ENCODE results near the gene TLR2.

TLR2 gene, protein sequence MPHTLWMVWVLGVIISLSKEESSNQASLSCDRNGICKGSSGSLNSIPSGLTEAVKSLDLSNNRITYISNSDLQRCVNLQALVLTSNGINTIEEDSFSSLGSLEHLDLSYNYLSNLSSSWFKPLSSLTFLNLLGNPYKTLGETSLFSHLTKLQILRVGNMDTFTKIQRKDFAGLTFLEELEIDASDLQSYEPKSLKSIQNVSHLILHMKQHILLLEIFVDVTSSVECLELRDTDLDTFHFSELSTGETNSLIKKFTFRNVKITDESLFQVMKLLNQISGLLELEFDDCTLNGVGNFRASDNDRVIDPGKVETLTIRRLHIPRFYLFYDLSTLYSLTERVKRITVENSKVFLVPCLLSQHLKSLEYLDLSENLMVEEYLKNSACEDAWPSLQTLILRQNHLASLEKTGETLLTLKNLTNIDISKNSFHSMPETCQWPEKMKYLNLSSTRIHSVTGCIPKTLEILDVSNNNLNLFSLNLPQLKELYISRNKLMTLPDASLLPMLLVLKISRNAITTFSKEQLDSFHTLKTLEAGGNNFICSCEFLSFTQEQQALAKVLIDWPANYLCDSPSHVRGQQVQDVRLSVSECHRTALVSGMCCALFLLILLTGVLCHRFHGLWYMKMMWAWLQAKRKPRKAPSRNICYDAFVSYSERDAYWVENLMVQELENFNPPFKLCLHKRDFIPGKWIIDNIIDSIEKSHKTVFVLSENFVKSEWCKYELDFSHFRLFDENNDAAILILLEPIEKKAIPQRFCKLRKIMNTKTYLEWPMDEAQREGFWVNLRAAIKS

DNA sequence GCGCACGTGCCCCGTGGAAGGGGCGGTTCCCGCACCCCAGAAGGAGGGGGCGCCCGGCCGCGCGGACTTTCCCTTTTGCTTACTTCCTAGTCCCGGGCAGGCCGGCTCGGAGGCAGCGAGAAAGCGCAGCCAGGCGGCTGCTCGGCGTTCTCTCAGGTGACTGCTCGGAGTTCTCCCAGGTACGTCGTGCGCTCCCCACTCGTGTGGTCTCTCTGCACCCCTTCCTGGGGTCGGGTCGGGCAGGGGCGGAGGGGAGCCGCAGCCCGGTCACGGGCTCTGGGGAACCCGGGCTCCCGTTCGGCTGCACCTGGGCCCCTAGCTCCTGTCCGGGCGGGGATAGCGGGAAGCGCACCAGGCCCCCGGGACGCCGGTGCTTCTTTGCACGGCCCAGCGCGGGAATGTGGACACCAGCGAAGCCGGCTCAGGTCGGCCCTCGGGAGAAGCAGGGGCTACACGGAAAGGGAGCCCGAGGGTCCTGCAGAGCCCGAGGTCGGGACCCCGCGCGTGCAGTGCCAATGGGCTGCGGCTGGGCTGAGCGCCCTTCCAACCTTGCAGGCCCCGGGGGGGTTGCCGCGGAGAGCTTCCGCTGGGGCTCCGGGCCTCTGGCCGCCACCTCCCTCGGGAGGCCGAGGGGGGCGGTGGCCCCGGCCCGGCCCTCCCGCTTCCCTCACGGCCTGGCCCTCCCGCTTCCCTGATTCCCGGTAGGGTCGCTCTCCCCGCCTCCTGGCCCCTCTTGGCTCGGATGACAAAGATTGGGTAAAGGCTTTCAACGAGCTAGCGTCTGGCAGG is at the start of gene TLR2:
Gene TLR2, plus strand, starts transcription at position 99 of the 789 bp plus-strand sequence. CDS start 18,628 bp downstream, outside the sequence.
- peak; percentile 79 for DNase-seq

DNA sequence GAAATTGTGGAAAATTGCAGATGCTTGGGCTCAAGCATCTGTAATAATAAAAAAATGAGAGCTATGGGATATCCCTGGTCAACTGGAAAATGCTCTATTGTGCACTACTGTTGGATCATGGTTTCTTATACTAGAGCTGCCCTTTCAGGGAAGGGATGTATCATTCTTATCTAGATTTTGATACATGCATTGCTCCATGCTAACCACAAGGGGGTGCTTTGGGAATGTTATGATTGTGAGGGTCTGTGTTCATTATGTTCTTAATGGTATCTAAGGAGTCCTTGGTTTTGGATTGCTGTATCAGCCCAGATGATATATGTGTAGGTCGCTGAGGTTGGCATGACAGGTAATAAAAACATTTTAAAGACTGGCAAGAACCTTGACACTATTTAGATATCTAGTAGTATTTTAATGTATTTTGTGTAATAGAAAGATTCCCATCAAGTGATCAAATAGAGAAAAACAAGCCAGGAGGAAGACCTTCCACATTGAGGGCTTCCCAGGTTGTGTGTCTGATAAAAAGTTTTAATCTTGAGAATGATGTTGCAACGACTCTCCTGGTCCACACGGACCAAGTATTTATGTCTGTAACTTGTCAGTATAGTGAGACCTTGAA is 49.2 kb upstream of the TLR2 start:
- no peak for DNase-seq

DNA sequence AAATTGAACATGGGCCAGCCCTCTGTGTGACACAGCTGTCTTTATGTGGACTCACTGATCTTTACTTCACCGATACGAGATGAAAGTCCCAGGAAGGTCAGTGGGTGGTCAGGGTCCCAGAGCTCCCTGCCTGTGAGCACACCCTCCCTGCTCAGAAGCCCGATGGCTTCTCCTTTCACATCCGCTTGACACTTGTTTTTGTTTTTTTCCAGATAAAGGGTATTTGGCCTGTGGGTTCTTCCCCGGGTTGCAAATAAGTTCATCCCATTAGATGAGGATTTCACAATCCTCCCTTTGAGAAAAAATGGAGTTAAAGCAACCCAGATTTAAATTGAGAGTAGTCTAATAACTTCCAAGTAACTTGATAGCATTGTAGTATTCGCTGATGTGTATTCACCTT is 48.2 kb upstream of the TLR2 start:
- DNase-seq, result no peak

DNA sequence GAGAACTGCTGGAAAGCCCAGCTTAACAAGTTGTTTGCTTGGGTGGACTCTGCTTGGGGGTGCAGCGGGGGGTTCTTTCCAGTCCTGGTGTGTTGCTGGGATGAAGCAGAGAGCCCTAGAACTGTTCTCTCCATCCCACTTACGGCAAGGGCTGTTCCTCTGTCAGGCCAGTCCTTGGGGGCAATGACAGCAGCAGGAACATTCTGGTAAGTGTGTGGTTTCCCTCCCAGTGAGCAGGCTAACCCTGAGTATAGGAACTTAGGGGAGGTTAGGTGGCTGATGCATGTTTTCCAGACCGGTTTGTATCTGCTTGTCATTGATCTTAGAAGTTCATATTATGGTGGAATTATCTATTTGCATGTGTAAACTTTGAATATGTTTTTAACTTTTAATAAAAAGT is 46.9 kb upstream of the TLR2 start:
- no peak for DNase-seq

DNA sequence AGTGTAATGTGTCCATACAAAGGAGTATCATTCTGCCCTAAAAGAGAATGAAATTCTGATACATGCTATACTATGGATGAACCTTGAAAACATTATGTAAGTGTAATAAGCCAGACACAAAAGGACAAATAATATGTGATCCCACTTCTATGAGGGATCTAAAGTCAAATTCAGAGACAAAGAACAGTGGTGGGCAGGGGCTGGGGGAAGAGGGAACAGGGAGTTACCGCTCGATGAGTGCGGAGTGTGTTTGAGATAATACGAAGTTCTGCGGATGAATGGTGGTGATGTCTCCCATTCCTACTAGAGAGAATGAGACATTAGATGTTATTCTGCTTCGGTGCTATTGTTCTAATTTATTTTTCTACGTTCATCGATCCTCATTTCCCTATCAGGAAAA is 46.1 kb upstream of the TLR2 start:
- DNase-seq, result no peak

DNA sequence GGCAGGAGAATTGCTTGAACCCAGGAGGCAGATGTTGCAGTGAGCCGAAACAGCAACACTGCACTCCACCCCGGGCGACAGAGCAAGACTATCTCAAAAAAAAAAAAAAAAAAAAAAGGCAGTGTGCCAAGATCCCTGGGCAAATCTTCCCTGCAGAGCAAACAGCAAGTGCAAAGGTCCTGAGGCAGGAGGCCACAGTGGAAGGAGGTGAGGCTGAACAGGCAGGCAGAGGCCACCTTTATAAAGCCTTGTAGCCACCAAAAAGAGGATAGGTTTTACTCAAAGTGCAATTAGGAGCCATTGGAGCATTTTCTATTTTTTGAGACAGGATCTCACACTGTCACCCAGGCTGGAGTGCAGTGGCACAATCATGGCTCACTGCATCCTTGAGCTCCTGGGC is 45.1 kb upstream of the TLR2 start:
- DNase-seq, result no peak

DNA sequence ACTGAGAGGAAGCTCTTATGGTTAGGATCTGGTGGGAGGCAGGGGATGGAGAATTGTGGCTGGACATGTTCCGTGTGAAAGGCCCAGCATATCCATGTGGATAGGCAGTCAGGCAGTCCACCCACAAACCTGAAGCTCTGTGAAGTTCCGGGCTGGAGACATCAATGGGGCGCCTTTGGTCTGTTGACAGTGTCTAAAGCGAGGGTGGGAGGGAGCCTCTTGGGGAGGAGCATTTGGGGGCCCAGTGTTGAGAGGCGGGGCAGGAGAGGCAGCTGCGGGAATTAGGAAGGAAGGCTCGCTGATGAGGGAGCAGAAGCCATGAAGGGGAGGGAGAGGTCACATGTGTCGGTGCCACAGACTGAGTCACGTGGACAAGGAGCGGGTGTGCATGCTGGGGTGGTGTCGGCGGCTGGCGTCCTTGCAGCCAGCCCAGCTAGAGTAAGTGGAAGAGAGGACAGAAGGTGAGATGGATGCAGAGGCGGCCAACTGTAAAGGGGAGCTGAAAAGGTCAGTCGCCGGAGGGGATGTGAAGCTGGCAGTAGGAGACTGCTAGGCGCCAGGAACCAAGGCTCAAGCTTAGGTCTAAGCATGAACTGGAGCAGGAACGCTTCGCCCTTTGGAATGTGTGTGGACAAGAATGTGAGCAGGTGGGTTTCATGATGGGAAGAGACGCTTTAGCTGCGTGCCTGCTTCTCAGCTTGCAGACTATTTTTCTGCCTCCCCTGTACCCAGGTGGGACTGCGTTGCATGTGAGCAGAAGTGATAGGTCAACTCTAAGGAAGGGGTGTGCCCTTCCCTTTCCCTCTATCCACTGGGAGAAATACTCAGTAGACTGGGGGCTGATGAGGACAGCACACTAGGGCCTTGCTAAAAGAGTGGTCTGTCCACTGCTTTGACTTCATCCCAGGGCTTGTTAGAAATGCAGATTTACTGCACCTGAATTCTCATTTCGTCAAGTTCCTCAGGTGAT is 44.0 kb upstream of the TLR2 start:
- no peak for DNase-seq

DNA sequence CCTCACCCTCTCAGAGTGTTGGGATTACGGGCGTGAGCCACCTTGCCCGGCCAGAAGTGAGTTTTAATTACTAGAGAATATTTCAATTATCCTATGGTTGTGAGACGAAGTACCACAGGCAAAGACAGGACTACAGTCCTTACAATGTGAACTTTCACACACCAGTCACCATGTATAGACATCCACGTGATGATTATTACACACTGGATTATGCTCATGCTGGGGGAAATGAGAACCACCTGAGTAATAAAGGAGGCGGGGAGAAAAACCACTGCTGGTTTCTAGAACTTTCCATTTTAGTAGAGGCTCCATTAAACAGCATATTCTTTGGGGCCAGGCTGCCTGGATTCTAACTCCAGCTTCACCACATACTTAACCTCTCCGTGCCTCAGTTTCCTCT is 42.5 kb upstream of the TLR2 start:
- DNase-seq, result no peak

DNA sequence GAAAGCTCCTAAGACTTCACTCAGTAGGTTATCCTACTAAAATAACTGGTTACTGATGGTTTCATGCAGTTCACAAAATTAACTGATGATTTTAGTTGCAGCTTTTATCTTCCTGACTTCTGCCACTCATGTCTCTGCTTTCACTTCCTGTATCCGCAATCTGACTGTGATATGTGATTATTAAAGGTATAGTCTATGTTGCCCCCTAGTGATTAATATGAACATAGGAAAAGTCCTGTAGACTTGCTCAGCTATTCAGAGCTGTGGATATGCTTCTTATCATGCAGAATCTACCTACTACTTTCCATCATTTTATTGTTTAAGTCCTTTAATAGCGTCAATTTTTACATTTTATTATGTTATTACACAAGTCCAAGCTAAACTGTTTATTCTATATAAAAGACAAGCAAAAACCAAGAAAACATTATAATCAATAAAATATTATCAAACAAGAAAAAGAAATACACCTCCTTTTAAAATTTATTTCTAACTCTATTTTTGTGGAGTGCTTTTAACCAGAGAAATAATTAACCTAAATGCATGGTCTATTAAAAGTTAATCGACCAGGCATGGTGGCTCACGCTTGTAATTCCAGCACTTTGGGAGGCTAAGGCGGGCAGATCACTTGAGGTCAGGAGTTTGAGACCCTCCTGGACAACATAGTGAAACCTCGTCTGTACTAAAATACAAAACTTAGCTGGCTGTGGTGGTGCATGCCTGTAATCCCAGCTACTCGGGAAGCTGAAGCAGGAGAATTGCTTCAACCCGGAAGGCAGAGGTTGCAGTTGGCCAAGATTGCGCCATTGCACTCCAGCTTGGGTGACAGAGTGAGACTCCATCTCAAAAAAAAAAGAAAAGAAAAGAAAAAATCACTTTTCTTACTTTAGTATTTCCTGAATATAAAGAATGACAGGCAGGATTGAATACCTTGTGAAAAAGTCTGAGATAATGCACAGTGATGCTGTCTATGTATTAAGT is 40.4 kb upstream of the TLR2 start:
- DNase-seq, result no peak

DNA sequence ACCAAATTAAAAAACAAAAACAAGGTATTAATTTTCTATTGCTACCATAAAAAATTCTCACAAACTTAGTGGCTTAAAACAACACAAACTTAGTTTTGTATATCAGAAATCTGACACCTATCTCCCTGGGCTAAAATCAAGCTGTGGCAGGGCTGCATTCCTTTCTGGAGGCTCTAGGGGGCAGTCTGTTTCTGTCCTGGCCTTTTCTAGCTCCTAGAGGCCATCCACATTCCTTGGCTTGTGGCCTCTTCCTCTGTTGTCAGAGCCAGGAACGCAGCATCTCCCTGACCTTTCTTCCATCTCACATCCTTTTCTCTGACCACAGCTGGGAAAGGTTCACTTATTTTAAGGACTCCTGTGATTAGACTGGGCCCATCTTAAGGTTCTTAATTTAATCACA is 38.9 kb upstream of the TLR2 start:
- DNase-seq, result no peak

DNA sequence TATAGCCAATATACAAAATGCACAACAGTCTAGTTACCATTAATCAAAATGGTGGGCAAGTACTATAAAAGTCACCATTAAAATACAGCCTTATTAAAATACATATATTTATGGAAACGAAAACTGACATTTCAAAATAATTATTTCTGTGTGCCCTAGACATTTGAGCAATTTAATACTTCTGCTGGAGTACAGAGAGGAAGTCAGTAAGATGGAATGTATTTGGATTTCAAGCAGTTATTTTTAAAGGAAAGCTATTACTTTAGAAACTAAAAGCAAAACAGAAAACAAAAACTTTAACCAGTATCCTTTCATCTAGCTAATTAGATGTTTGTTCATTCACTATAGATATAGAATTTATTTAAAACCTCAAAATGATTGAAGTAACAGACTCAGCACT is 37.8 kb upstream of the TLR2 start:
- no peak for DNase-seq

DNA sequence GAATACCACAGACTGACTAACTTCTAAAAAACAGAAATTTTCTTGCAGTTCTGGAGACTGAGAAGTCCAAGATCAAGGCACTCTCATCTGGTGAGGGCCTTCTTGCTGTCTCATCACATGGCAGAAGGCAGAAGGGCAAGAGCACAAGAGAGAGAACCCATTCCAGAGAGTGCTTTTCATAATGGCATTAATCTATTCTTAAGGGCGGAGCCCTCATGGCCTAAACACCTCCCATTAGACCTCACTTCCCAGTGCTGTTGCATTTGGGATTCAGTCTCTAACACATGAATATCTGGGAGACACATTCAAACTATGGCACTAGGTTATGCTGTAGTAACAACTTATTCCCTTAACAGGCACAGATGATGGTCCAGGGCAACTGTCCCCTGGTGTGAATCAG is 37.1 kb upstream of the TLR2 start:
- no peak for DNase-seq

DNA sequence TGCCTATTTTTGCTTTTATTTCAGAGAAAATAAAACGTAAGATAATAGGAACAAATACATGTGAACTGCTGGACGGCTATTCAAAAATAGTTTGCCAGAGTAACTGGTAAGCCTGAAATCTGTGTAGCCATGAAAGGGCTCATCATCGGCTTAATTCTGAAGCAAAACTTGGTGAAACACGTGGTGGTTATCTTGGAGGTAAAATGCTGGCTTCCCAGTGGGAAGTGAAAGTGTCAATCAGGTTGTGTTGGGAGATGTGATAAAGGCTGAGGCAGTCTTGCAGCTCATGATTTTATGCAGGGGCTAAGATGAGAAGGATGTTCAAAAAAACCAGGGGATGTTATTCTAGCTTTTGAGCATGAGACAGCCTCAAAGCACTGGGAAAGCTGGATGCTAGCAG is 36.1 kb upstream of the TLR2 start:
- no peak for DNase-seq

DNA sequence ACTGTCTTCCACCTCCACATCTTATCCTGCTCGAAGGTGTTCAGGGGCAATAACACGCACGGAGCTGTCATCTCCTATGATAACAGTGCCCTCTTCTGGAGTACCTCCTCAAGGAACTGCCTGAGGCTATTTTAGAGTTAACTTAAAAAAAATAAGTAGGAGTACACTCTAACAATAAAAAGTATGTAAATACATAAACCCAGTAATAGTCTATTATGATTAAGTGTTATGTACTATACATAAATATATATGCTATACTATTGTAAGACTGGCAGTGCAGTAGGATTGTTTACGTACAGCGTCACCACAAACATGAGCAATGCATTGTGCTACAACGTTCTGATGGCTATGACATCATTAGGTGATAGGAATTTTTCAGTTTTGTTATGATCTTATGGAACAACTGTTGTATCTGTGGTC is 34.5 kb upstream of the TLR2 start:
- DNase-seq, result no peak

DNA sequence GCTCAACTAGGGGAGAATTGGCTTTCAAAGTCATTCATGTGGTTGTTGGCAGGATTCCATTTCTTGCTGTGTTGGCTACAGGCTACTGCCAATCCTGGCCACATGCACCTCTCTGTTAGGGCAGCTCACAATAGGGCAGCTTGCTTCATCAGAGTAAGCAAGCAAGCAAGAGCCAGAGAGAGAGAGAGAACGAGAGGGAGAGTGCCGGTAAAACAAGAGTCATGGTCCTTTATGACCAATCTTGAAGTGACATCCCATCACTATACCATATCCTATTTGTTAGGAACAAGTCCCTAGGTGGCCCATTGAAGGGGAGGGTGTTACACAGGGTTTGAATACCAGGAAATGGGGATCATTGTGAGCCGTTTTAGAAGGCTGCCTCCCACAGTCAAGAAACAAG is 33.0 kb upstream of the TLR2 start:
- DNase-seq, result no peak

DNA sequence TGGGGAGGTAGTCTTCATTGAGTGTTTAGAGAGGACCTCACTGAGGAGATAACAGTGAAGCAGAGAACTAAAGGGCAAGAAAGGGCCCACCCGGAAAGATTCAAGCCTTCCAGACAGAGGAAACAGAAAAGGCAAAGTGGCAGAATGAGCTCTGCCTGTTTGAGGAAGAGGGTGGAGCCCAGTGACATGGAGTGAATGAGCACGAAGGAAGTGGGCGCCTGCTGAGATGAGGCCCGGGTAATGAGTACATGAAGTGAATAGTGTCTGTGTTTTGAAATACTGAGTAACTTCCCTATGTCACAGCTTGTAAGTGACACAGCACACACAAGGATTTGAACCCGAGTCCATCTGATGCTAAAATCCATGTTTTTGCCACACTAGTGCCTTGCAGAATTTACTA is 32.5 kb upstream of the TLR2 start:
- DNase-seq, result peak; percentile 81

DNA sequence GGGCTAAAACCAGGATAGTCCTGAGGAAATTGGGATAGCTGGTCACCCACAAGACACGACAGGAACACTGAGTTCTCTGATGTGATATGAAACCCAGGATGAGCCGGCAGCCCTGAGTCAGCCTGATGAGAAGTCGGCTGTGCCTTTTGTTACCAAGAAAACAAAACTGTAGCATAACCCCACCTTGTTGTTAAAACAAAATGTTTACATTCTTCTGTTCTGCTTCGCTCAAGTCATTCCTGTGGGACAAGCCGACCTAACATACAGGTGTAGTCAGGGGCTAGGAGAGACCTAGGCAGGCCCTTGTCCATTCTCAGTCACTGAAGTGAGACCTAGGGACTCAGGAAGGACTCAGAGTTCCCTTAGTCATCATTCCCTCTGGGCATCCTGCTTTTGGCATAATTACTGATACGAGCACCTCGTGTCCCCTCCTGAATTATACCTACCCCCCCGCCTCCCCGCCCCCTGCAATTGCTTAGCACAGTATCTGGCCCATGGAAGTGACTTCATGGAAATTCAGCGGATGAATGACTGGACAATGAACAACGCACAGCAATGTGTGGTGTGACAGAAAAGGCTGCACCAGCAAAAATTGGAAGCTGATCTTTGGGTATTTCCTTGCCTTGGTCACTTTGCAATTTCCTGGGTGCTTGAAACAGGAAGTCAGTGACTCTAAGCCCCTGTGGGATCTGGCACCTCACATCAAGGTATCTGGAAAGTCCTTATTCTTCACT is 31.9 kb upstream of the TLR2 start:
- DNase-seq, result peak; percentile 71

DNA sequence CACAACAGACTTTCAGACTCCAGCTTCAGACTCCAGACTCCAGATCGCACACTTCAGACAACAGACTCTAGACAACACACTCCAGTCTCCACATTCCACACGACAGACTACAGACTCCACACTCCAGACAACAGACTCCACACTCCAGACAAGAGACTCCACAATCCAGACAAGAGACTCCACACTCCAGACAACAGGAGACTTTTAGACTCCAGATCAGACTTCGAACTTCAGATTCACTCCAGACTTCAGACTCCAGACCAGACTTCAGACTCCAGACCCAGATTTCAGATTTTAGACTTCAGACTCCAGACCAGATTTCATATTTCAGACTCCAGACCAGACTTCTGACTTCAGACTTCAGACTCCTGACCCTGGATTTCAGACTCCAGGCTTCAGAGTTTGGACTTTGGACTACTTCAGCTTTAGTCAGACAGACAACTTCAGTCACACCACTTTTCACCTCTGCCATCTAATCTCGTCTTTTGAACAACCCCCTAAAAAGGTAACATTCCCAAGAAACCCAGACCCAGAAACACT is 29.0 kb upstream of the TLR2 start:
- DNase-seq, result no peak

DNA sequence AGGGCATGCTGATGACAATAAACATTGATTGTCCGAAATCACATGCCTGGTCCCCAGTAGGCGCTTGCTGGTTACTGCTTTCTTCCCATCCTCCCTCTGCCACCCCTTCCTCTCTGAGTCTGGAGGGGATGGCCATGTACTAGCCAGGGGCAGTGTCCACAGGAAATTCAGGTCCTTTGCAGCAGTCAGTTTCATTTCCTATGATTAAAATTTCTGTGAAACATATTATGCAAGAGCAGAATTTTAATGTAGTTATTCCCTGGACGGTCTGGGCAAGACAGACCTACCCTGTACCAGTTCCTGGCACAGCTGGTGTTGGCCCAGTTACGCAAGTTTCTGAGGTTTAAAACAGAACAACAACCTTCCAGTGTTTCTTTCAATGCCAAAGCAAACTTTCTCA is 28.2 kb upstream of the TLR2 start:
- peak; percentile 56 for DNase-seq

All from CD4-positive, alpha-beta T cell treated with Interleukin-15 for 1 hour (primary cell).